ENCODE measurements around the gene LINC00237. TPM values are rescaled to one million over a fixed set of nuclear protein-coding genes. Genes with fewer than 3 reads are reported as not detected.

LINC00237 gene
- total RNA-seq, 3 donors from 2014 or later = not detected

DNA sequence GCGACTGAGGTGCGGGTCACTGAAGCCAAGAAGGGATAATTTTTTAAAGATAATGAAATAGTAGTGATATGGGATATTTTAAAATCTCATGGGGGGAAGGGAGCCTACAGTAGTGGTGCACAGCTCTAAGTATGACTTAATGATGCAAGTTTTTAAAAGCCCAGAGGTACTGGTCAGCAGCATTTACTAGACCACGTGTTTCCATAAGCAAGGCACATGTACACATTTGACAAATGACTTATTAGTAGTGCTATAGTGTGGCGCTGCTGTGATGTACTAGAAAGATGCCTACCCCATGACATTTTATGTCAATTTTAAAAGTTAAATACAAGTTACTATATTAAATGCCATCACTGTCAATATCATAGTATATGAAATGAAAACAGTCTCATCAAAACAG, 7.5 kb upstream of the LINC00237 start:
- Mint-ChIP-seq H3K4me1 (ENCODE audit: low read depth) (no peaks in the 10 kb centered on the region), H3K36me3 (ENCODE audit: insufficient read depth) (no peaks in the 10 kb centered on the region), H3K27me3 (ENCODE audit: low read depth) (peaks cover 43% of the 10 kb centered on the region), H3K9me3 (no peaks in the 10 kb centered on the region), H3K4me3 (no peak overlapping the region)
- DNase-seq (no peak), ATAC-seq (no peak)

- peaks cover 50% of the 10 kb centered on the region for H3K27me3 Mint-ChIP-seq (ENCODE audit: low read depth)
- DNase-seq (no peak), ATAC-seq (no peak)
- no peak overlapping the region for H3K4me3 Mint-ChIP-seq
- no peaks in the 10 kb centered on the region for H3K4me1 Mint-ChIP-seq (ENCODE audit: low read depth)
- H3K9me3 Mint-ChIP-seq = no peaks in the 10 kb centered on the region
- H3K36me3 Mint-ChIP-seq (ENCODE audit: insufficient read depth) = no peaks in the 10 kb centered on the region
Measured at GRCh38 chr20:21111416-21111815, 5.3 kb upstream of the LINC00237 start.

- DNase-seq = no peak
- peaks cover 51% of the 10 kb centered on the region for H3K27me3 Mint-ChIP-seq (ENCODE audit: low read depth)
Measured at GRCh38 chr20:21110811-21111210, 4.7 kb upstream of the LINC00237 start.

GRCh38 chr20:21109144-21109543, 3.0 kb upstream of the LINC00237 start:
- no peaks in the 10 kb centered on the region for H3K9me3 Mint-ChIP-seq
- DNase-seq (no peak), ATAC-seq (no peak)
- H3K4me3 Mint-ChIP-seq = no peak overlapping the region
- peaks cover 59% of the 10 kb centered on the region for H3K27me3 Mint-ChIP-seq (ENCODE audit: low read depth)
- H3K4me1 Mint-ChIP-seq (ENCODE audit: low read depth) = peaks cover under 1% of the 10 kb centered on the region
- H3K36me3 Mint-ChIP-seq (ENCODE audit: insufficient read depth) = no peaks in the 10 kb centered on the region

More at GRCh38 chr20:21110811-21111210, 4.7 kb upstream of the LINC00237 start:
- H3K9me3 Mint-ChIP-seq = no peaks in the 10 kb centered on the region
- no peak overlapping the region for H3K4me3 Mint-ChIP-seq
- no peaks in the 10 kb centered on the region for H3K36me3 Mint-ChIP-seq (ENCODE audit: insufficient read depth)
- no peak for ATAC-seq
- H3K4me1 Mint-ChIP-seq (ENCODE audit: low read depth) = no peaks in the 10 kb centered on the region

- Mint-ChIP-seq H3K36me3 (ENCODE audit: insufficient read depth) (no peaks in the 10 kb centered on the region), H3K27me3 (ENCODE audit: low read depth) (peaks cover 73% of the 10 kb centered on the region), H3K4me3 (no peak overlapping the region), H3K9me3 (no peaks in the 10 kb centered on the region), H3K4me1 (ENCODE audit: low read depth) (peaks cover 24% of the 10 kb centered on the region)
- DNase-seq (no peak), ATAC-seq (peak; percentile 9 to 26)
Measured at GRCh38 chr20:21105429-21106170, 558 bp downstream of the LINC00237 start.

DNA sequence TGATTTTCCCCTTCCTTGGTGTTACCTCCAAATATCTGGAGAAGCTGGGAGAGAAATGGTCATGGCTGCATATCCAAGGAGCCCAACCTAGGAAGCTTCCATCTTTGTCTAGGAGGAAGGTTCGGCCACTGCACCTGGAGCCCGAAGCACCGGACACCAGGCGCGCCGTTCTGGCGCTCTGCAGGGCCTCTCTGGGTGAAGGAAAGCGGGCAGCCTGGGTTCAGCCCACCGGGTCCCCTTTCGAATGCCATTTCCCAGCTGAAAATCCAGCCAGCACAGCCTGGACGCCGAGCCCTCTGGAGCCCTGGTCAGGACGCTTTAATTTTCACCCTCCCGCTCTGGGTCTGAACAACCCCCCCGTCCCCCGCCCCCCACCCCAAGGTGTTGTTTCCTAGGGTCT, 1.2 kb downstream of the LINC00237 start:
- Mint-ChIP-seq H3K9me3 (no peaks in the 10 kb centered on the region), H3K36me3 (ENCODE audit: insufficient read depth) (no peaks in the 10 kb centered on the region), H3K27me3 (ENCODE audit: low read depth) (peaks cover 76% of the 10 kb centered on the region), H3K4me1 (ENCODE audit: low read depth) (peaks cover 27% of the 10 kb centered on the region), H3K4me3 (no peak overlapping the region)
- no peak for ATAC-seq
- DNase-seq = no peak

DNA sequence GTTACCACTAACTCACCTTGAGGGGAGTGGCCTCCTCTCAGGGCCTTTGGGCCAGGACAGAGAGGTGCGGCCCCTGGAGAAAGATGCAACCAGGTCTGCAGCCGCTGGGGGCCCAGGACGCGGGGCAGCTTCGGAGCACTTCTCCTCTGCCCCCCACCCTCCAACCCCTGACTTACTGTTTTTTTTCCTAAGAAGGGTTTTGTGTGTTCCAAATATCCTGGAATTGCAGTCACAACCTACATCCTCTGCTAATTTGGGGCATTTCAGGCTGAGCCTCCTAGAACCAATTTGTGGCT, 1.7 kb downstream of the LINC00237 start:
- no peaks in the 10 kb centered on the region for H3K36me3 Mint-ChIP-seq (ENCODE audit: insufficient read depth)
- H3K4me1 Mint-ChIP-seq (ENCODE audit: low read depth) = peaks cover 31% of the 10 kb centered on the region
- no peak overlapping the region for H3K4me3 Mint-ChIP-seq
- H3K9me3 Mint-ChIP-seq = no peaks in the 10 kb centered on the region
- DNase-seq (no peak), ATAC-seq (no peak)
- H3K27me3 Mint-ChIP-seq (ENCODE audit: low read depth) = peaks cover 81% of the 10 kb centered on the region

DNA sequence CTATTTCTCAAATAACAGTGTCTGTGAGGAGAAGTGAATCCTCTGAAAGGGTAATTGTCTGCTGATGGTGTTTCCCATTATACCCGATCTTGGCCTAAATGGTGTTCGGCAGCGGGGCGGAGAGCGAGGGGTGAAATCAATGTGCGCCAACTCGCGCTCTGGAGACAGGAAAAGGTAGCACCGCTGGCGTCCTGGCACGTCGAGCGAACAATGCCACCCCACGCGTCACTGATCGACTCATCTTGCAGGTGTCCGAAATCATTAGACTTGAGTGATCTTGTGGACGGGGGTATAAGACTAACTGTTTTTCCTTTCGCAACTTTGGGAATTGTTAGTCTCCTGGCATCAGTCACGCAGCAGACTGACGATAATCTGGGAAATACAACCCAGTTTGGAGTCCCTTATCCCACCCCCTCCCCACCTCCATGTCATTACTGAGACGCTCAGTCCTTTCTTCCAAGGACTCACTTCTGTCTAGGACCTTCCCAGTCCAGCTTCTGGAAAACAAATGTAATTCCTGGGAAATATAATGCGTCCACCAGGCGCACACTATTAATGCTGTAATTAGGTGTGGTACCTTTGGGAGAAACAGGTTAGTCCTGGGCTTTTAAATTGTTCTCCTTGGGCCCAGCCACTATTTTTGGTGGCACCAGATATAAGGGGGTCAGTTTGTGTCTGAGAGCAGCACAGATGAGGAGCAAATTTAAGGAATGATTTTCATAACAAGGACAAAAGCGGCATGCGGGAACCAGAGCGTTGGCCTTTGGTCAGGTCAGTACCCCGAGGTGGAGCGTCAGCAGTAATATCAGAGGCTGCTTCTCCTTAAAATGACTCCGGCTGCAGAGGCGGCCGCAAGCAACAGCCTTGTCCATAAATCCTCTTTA, 2.3 kb downstream of the LINC00237 start:
- Mint-ChIP-seq H3K4me1 (ENCODE audit: low read depth) (peaks cover 35% of the 10 kb centered on the region), H3K4me3 (no peak overlapping the region), H3K27me3 (ENCODE audit: low read depth) (peaks cover 83% of the 10 kb centered on the region), H3K36me3 (ENCODE audit: insufficient read depth) (no peaks in the 10 kb centered on the region), H3K9me3 (no peaks in the 10 kb centered on the region)
- ATAC-seq = no peak
- no peak for DNase-seq

GRCh38 chr20:21102603-21103311, 3.4 kb downstream of the LINC00237 start:
- Mint-ChIP-seq H3K27me3 (ENCODE audit: low read depth) (peaks cover 84% of the 10 kb centered on the region), H3K36me3 (ENCODE audit: insufficient read depth) (no peaks in the 10 kb centered on the region), H3K4me3 (peak overlapping the region; percentile 75), H3K9me3 (no peaks in the 10 kb centered on the region), H3K4me1 (ENCODE audit: low read depth) (peaks cover 37% of the 10 kb centered on the region)
- DNase-seq (no peak), ATAC-seq (peak; percentile 21 to 35)

- Mint-ChIP-seq H3K4me3 (peak overlapping the region; percentile 75), H3K4me1 (ENCODE audit: low read depth) (peaks cover 37% of the 10 kb centered on the region), H3K36me3 (ENCODE audit: insufficient read depth) (no peaks in the 10 kb centered on the region), H3K27me3 (ENCODE audit: low read depth) (peaks cover 86% of the 10 kb centered on the region), H3K9me3 (no peaks in the 10 kb centered on the region)
- ATAC-seq (peak in 1 of 2 donors; percentile 3), DNase-seq (no peak)
Measured at GRCh38 chr20:21101932-21102575, 4.1 kb downstream of the LINC00237 start.

- peaks cover 37% of the 10 kb centered on the region for H3K4me1 Mint-ChIP-seq (ENCODE audit: low read depth)
Measured at GRCh38 chr20:21101453-21101931, 4.7 kb downstream of the LINC00237 start.

DNA sequence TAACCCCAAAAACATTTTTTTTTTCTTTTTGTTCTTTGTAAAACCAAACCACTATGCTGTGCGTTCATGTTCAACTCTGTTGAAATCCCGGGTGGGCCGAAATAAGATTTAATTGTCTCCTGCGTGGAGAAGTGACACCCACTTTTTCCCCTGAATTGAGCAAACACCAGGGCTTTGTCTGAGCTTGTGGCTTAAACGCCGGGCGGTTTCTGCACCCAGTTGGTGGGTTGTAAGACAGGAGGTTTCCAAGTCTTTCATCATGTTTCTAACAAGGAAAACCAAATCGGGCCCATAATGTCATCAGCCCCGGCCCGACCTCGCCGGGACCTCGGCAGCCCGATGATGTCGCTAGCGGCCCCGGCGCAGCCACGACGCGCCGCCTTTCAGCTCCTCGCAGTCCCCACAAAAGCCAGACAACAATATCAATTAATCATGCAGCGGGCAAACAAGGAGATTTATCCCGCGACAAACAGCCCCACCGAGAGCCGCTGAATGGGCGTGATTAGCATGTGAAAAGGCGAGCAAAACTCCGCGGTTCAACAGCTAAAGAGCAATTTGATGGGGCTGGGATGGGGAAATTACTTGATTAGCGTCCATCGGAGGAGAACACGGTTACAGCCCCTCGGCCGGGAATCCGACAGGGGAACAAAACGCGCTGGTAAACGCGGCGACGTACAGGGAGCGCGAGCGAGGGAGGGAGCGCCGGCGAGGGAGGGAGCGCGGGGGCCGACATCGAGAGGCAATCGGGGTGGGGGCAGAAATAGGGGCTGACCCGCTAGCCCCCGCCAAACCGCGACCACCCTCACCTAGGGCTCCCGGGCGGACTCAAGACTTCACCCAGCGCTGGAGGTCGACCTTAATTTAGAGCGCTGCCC, 5.3 kb downstream of the LINC00237 start:
- DNase-seq (no peak), ATAC-seq (no peak)
- H3K9me3 Mint-ChIP-seq = no peaks in the 10 kb centered on the region
- H3K27me3 Mint-ChIP-seq (ENCODE audit: low read depth) = peaks cover 88% of the 10 kb centered on the region
- no peaks in the 10 kb centered on the region for H3K36me3 Mint-ChIP-seq (ENCODE audit: insufficient read depth)
- peaks cover 37% of the 10 kb centered on the region for H3K4me1 Mint-ChIP-seq (ENCODE audit: low read depth)
- peak overlapping the region; percentile 83 for H3K4me3 Mint-ChIP-seq

More at GRCh38 chr20:21101453-21101931, 4.7 kb downstream of the LINC00237 start:
- peak overlapping the region; percentile 83 for H3K4me3 Mint-ChIP-seq
- no peak for DNase-seq
- H3K36me3 Mint-ChIP-seq (ENCODE audit: insufficient read depth) = no peaks in the 10 kb centered on the region
- ATAC-seq = no peak
- no peaks in the 10 kb centered on the region for H3K9me3 Mint-ChIP-seq
- H3K27me3 Mint-ChIP-seq (ENCODE audit: low read depth) = peaks cover 87% of the 10 kb centered on the region

All from activated T-cell treated with anti-CD3 and anti-CD28 coated beads, Interleukin-2, amount 50 U/mL, for 4 hours (primary cell).